Measurements from ENCODE around the gene PLD2.
A peak's percentile ranks its signal among the peaks of the same experiment; 100 is the strongest.

The PLD2 gene

DNA sequence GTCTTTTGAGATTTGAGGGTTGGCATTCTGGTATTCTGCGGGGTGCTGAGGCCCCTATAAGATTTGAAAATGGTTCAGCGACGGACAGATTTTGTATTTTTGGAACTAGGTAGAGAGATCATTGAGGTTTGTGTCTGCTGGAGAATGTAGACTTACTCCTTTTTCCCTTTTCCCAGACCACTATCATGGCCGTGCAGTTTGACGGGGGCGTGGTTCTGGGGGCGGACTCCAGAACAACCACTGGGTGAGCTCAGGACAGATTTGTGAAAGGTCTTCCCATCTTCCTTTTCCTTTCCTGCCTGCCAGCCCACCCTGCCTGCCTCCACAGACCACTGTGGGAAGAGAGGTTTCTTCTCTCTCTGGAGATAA is 10.4 kb upstream of the PLD2 start:
- no peak for DNase-seq (ENCODE audit: low read depth, low spot score)
- TF ChIP-seq, protein P1, sequence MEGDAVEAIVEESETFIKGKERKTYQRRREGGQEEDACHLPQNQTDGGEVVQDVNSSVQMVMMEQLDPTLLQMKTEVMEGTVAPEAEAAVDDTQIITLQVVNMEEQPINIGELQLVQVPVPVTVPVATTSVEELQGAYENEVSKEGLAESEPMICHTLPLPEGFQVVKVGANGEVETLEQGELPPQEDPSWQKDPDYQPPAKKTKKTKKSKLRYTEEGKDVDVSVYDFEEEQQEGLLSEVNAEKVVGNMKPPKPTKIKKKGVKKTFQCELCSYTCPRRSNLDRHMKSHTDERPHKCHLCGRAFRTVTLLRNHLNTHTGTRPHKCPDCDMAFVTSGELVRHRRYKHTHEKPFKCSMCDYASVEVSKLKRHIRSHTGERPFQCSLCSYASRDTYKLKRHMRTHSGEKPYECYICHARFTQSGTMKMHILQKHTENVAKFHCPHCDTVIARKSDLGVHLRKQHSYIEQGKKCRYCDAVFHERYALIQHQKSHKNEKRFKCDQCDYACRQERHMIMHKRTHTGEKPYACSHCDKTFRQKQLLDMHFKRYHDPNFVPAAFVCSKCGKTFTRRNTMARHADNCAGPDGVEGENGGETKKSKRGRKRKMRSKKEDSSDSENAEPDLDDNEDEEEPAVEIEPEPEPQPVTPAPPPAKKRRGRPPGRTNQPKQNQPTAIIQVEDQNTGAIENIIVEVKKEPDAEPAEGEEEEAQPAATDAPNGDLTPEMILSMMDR (IDR thresholded peaks at IDR 0.05; ENCODE audit: insufficient read depth, low read length, missing control alignments): no peak
- peak overlapping the region; percentile 100 for H3K4me3 ChIP-seq (ENCODE audit: low read depth, low read length)
- CTCF ChIA-PET: interaction anchor here (0.9 to 3.0 kb wide), 5 partner anchors 10 to 107 kb away, joined by 3 to 11 read pairs (median 3); partner anchors contain the start of genes CHRNE and VMO1
- POLR2A ChIA-PET: interaction anchor here (0.7 to 1.7 kb wide), 3 partner anchors 10 to 113 kb away, joined by 3 to 19 read pairs (median 4); partner anchors contain the start of genes CHRNE and PLD2

DNA sequence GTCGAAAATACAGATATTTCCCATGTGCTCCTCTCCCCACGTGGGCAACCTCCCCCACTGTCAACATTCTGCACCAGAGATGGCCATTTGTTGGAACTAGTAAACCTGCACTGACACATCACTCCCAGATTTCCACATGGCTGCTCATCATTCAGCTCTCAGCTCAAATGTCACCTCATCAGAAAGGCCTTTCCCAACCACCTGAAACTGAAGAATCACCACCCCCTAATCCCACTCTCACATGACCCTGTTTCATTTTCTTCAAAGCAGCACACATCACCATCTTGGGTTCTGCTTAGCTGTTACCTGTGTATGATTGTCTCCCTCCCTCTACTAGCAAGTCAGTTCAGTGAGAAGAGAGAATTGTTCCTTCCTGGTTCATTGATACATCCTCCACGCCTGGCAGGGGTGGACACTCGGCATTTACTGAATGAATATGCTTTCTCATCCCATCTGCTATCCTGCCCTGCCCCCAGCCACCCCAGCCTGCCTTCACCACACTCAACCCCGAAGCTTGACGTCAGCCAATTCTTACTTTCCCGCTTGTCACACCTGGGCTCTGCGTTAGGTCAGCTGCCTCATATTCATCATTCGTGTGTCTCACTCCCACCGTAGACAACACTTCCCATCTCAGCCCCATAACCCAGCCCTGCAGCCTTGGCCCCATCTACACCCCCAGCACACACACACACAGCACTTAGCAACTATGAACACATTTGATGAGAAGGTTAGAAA is 6.3 kb upstream of the PLD2 start:
- POLR2A ChIA-PET: no interaction called here
- no peak overlapping the region for H3K4me3 ChIP-seq (ENCODE audit: low read depth, low read length)
- DNase-seq (ENCODE audit: low read depth, low spot score): no peak
- CTCF ChIA-PET: interaction anchor here (0.9 to 1.6 kb wide), 3 partner anchors 10 to 14 kb away, joined by 3 to 10 read pairs (median 6); partner anchors contain the start of genes GLTPD2 and VMO1
- TF ChIP-seq, protein P1 (IDR thresholded peaks at IDR 0.05; ENCODE audit: insufficient read depth, low read length, missing control alignments): no peak

DNA sequence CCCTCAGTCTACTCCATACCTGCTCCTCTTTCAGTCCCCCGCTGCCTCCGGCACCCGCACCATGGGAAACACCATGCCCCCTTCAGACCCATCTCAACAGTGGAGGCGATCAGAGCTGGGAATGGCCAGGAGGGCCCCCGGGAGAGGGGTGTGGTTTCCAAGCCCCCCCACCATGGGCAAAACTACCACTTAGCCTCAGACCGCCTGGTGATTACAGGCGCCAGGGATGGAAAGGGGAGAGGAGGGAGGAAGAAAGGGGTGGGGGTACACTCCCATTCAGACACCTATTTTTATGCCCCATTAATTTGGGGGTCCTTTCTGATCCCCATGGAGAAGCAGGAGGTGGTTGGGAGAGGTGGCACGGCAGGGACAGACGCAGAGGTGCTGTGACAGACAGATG is 4.7 kb upstream of the PLD2 start, which contains the start of gene C17orf114:
TSS of gene C17orf114 (minus strand) at position 101 of the 400 bp plus-strand sequence.
- H3K4me3 ChIP-seq (ENCODE audit: low read depth, low read length): no peak within 1 kb of the TSS
- TF ChIP-seq, protein P1 (IDR thresholded peaks at IDR 0.05; ENCODE audit: insufficient read depth, low read length, missing control alignments): no peak
- CTCF ChIA-PET: no interaction called here
- DNase-seq (ENCODE audit: low read depth, low spot score): no peak
- POLR2A ChIA-PET: no interaction called here

DNA sequence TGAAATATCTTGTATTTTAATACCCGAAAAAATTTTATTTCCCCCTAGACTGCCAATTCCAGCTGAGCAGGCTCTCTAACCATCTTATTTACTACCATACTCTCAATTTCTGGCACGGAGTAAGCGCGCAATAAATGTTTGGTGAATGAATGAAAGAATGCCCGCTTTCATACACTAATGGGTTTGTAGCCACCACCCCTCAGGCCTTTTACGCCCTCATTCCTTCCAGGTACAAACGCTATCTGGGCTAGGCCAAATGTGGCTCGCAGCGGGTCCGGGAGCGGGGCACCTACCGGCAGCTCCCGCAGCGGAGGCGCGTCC is 536 bp upstream of the PLD2 start:
- DNase-seq (ENCODE audit: low read depth, low spot score): no peak
- TF ChIP-seq, protein P1 (IDR thresholded peaks at IDR 0.05; ENCODE audit: insufficient read depth, low read length, missing control alignments): no peak
- CTCF ChIA-PET: interaction anchor here (1.2 to 3.3 kb wide), 4 partner anchors 17 to 240 kb away, joined by 3 to 28 read pairs (median 4); partner anchors contain the start of gene GLTPD2
- POLR2A ChIA-PET: interaction anchor here (0.8 to 1.5 kb wide), 3 partner anchors 10 to 16 kb away, joined by 3 to 19 read pairs (median 6); partner anchors contain the start of gene PSMB6
- peak overlapping the region; percentile 72 for H3K4me3 ChIP-seq (ENCODE audit: low read depth, low read length)

DNA sequence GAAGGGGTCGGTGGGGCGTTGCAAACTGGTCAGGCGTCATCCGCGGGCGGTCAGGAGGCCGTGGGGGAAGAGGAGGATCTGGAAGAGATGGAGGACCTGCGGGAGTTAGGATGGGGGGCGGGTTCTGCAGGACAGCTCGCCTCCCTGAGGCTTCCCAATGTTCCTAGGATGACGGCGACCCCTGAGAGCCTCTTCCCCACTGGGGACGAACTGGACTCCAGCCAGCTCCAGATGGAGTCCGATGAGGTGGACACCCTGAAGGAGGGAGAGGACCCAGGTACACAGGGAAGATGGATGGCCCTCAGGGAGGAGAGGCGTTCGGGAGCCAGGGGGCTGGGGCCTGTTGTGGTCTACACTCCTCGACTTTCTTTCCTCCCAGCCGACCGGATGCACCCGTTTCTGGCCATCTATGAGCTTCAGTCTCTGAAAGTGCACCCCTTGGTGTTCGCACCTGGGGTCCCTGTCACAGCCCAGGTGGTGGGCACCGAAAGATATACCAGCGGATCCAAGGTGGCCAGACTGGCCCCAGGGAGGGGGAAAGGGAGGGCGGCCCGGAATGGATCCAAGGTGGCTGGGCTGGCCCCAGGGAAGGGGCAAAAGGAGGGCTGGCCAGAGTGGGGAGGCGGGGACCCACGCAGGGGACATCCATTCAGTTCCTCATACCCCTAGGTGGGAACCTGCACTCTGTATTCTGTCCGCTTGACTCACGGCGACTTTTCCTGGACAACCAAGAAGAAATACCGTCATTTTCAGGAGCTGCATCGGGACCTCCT is 839 bp downstream of the PLD2 start:
- no peak for DNase-seq (ENCODE audit: low read depth, low spot score)
- TF ChIP-seq, protein P1 (IDR thresholded peaks at IDR 0.05; ENCODE audit: insufficient read depth, low read length, missing control alignments): no peak
- ChIA-PET POLR2A (interaction anchor here (1.5 kb wide), 1 partner anchor 11 kb away, joined by 3 read pairs; no protein-coding TSS in a partner anchor), CTCF (interaction anchor here (0.7 to 3.3 kb wide), 6 partner anchors 8 to 98 kb away, joined by 3 to 28 read pairs (median 4); partner anchors contain the start of genes GLTPD2 and PSMB6)
- peak overlapping the region; percentile 72 for H3K4me3 ChIP-seq (ENCODE audit: low read depth, low read length)

Measured in AG04449 (cell line).